AG20443 (cell line): Measurements from ENCODE around the gene SUMO3.
"Not testable (repeated sequence)": the region's sequence is repeated elsewhere in the genome, so short reads cannot be mapped to it uniquely, and the experiment has no call there.

Experiments
- DNase-seq: peaks from one replicate; pipeline ENCODE4 v3.0.0; 2012; ENCODE audit warnings: low spot score, mixed read lengths

The SUMO3 gene

DNA sequence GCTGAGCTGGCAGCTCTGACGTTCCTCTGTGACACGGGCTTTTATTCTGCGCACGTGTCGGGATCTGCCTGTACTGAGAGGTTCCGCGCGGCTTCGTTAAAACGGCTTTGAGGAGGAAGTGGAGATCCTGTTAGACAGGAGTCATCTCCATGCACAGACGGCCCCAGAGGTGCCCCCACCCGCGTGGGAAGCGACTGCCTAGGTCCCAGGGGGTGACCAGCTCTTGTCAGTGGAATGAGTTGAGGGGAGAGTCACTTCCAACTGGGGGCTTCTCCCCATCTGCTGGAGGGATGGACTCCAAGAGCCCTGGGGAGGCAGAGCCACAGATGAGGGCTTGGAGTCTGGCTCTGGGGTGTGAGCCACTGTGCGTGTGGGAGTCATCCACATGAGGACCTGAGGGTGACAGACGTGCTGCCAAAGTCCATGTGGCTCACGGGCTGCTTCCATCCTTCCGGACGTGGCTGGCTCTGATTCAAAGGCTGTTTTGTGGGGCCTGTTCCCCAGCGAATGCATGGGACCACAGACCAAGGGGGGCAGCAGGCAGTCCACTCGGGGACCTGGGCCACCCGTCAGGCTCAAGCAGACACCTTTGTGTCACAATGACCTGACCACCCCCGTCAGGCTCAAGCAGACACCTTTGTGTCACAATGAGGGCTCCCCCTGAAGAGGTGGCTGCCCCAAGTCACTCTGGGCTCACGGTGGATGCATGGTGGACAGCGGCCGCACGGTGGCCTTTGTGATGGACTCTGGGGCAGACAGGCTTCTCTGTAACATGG, 28.8 kb upstream of the SUMO3 start:
- peak; percentile 71 for DNase-seq

DNA sequence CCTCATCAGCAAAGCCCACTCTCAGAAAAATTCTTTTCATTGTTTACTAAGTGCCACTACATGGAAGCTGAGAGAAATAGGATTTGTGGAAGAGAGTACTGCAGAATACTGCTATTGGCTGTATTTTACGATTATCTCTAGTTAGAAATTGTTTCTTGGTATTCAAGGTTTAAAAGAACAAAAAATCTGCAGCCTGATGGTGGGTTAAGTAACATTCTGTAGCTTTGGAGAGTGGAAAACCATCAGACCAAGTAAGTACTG, 28.3 kb upstream of the SUMO3 start:
- no peak for DNase-seq

DNA sequence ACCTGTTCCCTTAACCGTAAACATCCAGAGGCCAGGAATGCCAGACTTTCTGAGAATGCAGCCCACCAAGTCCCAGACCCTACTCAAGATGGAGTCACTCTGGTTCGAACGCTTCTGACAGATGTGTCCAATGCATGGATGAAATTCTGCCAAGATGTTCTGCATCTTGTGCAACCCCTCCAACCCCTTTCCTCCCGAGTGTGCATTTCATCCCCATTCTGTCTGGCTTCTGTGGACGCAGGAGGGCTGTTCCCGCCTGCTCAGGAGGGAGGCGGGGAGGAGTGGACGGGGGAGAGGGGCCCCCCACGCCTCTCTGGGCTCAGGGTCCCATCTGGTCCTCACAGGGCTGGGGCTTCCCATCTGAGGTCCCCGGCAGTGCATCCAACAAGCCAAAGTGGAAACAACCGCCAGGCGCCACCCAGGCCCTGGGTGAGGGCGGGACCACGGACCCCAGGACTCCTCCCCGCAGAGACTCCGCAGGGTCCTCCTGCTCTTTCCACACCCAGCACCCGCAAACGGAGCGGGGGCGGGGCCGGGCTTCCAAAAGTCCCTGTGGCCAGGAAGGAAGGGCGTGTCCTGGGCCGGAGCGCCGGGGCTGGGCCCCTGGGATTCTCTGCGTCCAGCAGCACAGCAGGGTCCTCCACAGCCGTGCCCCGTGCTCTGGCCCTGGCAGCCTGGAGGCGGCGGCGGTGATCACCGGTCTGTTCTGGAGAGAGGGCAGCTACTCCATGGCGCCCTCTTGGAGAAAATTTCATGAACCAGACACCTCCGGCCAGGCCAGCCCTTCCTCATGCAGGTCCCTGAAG, 27.8 kb upstream of the SUMO3 start:
- DNase-seq: peak; percentile 80

DNA sequence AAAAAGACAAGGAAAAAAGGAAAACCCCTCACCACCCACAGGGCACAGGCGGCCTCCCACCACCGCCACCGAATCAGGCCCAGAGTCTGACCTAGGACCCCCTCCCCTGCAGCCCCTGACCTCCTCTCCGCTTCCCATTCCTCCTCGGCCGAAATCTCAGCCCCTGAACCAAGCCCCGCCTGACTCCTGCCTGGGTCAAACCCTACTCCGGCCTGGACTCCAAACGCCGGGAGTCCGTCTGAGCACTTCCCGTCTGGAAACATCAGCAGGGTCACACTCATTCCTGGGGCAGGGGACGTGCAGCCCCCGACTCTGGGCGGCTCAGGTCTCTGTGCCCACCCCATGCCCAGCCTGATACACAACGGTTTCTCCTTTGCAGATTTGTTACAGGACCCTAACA, 26.4 kb upstream of the SUMO3 start:
- no peak for DNase-seq

DNA sequence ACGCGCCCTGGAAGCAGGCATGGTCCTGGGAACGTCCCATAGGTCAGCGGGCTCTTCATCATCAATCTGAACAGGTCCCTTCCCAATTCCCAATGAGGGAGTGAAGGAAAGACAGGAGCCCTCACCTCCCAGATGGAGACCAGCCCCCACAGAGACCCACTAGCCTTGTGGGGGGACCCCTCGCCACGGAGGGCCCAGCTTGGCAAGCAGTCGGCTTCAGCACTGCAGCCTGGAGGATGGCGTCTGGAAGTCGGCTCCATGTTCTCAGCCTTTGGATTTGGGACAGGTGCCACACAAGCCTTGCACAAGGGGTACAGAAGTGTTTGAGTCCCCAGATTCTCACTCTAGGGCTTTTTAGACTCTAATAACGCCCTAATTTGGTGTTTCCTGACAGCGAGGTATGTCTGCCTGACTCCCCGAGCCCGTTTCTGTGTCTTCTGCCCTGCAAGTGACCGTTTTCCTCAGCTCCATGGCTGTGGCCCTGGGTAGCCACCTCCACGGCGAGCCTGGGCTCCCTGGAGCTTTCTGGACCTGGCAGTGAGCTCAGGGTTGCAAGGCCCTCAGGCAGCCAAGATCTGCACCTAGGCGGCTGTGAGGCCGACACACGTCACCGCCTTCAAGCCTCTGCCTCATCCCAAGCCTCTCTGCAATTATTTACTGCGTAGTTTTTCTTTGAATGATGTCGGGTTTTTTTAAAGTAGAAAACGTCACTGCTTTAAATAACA, 25.0 kb upstream of the SUMO3 start:
- no peak for DNase-seq

DNA sequence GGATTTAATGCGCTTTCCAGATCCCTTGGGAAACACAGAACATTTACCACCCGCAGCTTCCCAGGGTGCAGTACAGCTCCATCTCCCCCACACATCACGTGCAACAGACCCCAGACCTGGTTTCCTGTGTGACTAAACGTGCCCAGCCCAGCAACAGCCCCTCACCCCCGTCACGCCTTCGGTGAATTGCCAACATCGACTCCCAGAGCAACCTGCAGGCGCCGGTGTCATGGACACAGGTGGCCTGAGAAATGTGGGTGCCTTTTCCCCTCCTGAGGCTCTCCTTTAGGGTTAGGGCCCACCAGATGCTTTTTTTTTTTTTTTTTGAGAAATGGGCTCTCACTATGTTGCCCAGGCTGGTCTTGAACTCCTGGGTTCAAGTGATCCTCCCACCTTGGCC, 24.2 kb upstream of the SUMO3 start:
- DNase-seq: no peak

DNA sequence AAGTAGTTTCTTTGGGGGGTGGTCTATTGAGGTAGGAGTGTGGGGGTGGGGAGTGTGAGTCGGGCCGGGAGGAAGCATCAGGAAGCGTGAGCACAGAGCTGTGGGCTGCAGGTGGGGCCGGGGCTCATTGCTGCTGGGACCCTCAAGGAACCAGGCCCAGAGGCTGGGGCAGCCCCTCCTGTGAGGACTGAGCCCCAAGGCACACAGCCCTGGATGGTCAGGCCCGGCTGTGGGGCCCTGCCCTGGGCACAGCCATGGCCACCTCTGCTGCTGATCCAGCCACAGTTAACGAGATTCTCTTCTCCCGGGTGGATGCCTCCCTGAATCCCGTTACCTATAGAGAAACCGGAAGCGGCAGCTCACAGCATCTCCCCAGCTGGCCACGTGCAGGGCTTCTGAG, 22.9 kb upstream of the SUMO3 start:
- DNase-seq: no peak

DNA sequence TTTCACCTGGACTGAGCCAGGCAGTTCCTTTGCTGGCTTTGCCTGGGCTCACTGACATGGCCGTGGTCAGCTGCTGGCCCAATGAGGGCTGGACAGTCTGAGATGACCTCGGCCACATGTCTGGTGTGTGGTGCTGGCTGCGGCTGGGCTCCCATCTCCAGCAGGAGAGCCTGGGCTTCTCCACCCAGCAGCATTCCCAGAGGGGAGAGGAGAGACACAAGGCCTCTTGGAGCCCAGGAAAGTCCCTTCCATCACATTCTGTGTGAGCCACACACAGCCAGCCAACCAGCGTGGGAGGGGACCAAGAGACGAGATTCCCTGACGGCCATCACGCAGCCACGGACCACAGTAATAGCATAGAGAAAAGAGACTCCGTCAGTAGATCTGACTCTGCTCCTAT, 21.1 kb upstream of the SUMO3 start:
- DNase-seq: no peak

DNA sequence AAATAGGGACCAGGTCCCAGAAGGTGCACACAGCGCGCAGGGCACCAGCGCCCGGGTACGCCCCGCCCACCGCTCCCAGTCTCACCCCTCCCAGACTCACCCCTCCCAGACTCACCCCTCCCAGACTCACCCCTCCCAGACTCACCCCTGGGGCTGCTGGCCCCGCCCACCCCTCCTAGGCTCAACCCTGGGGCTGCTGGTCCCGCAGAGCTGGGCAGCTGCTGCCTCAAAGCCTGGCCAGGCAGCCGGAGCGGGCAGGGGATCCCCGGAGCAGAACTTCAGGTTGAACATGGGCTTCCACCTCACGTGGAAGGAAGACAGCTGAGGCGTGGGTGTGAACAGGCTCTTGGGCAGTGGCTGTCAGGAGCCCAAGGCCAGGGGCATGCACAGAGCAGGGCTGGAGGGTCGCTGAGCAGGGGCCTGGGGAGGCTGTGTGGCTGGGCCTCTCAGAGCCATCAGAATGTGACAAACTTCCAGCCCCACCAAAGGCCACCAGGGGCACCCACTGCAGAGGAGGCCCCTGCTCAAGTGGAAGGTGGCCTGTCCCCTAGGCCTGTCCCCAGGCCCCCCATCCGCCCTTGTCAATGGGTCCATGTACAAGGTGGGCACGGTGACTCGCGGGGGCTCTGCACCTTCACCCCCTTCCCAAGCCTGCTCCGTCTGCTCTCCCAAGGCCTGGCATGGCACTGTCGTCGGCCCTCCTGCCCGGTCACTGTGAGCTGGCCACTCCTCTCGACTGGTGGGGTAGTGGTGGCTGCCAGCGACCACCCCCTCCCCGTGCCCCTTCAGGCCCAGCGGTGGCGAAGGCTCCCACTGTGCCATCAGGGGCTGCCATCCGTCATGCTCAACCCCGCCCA, 20.4 kb upstream of the SUMO3 start:
- no peak for DNase-seq

DNA sequence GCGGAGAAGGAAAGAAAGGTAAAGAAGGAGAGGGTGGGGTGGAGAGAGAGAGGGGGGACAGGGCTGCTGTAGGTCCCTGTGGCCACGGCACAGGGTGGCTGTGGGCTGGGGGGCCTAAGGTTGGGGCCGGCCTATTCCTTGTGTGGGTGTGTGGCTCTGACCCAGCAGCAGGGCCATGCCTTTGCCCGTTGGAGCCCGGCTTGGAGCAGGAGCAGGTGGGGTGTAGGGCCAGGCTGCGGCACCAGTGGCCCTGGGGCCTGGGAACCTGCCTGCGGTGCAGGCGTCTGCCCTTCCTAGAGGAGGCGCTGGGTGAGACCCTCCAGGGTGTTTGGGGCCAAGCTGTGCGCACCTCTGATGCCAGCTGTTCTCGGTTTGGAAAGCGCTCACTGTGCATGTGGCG, 19.7 kb upstream of the SUMO3 start:
- no peak for DNase-seq

DNA sequence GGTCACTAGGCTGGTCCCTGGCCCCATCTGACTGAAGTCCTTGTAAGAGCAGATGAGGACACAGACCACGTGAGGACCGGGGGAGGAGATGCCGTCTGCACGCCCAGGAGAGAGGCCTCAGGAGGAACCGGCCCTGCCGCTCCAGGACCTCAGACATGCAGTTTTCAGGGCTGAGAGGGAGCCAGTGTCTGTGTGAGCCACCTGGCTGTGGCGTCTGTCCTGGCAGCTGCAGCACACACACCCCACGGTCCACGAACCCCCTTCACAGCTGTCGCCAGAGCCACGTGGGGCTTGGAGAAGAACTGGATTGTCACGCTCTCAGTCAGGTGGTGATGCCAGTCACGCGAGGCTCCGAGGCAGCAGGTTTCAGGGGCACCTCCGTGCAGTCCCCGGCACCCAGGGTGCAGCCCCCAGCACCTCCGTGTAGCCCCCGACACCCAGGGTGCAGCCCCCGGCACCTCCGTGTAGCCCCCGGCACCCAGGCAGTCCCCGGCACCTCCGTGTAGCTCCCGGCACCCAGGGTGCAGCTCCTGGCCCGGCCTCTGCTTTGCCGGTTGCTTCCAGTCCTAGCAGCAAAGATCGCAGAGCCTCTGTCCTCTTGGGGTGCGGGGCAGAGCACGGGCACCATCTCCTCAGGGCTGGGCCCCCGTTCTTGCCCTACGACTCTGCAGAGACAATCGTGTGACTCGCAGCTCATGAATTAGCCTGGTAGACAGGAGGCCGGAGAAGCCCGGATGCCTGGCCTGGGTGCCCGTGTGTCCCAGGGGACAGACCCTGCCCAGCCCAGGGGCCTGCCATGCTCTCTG, 19.0 kb upstream of the SUMO3 start:
- DNase-seq: peak; percentile 71

DNA sequence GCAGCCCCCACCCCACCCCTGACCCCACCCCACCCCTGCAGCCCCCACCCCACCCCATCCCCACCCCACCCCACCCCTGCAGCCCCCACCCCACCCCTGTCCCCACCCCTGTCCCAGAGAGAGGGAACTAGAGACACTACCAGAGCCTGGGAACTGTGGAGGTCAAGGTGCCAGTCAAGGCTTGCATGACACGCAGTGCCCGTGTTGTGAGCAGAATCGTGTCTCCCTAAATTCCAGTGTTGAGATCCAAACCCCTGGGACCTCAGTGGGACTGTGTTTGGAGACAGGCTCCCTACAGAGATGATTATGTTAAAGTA, 18.4 kb upstream of the SUMO3 start:
- no peak for DNase-seq

DNA sequence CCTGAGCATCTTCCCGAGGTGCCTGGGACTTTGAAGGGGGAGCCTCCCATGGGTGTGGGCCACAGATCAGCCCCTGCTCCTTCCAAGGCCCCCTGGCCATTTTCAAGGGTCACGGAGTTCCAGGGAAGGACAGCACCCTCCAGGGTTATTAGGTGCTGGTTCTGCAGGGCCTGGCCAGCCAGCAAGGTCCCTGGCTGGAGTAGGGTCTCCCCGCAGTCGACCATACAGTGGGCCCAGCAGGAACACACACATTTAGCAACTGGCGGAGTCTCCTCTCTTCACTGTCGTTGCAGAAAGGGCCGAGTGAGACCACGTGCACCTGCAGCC, 17.7 kb upstream of the SUMO3 start:
- DNase-seq: no peak

DNA sequence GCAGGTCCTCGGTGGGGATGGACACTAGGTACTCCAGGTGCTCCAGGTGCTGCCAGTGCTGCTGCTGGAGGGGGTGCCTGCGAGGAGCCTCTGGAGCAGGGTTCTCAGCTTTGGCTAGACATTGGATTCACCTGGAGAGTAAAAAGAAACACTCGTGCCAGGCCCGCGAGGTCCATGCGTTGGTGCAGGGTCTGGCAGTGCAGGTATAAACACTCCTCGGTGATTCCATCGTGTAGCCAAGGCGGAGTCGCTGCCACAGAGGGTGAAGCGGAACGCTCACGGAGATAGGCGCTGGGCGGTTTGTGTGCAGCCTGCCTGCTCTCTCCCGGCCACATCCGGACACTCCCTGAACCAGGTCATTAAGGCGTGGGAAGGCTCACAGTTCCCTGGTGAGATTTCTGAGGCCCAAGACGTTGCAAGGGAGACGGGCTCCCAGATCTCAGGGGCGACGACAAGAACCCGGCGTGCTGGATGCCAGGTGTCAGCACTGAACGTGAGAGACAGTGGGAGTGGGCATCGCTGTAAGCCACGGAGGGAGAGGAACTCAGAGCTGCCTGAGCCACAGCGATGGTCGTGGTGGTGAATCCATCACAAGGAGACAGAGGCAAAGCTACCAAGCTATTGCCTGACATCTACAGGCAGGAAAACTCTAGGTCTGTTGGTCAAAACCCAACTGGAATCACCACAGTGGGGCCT, 17.2 kb upstream of the SUMO3 start:
- DNase-seq: no peak

DNA sequence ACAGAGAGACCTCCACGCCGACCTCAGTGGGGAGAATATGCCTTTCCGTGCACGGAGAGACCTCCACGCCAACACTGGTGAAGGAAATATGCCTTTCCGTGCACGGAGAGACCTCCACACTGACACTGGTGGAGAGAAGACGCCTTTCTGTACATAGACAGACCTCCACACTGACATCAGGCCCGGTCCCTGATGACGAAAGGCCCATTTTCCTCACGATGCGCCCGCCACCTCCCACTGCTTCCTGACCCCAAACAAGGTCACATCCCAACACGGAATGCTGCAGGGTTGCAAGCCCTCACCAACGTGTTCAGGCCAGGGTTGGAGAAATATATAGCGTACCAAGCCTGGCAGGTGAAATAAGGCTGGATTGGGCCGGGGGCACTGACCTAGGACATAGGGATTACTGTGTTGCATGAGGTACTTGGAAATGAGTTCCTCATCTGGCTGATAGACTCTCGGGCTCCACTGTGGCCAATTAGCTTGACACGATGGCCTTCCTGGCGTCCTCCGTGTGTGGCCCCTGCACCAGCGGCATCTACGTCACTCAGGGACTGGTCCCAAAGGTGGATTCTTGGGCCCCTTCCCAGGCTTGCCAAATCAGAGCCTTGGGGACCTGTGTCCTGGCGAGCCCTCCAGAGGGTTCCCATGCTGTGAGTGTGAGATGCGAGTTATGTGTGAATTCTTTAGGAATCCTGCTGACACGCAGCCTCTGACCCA, 16.5 kb upstream of the SUMO3 start:
- no peak for DNase-seq

DNA sequence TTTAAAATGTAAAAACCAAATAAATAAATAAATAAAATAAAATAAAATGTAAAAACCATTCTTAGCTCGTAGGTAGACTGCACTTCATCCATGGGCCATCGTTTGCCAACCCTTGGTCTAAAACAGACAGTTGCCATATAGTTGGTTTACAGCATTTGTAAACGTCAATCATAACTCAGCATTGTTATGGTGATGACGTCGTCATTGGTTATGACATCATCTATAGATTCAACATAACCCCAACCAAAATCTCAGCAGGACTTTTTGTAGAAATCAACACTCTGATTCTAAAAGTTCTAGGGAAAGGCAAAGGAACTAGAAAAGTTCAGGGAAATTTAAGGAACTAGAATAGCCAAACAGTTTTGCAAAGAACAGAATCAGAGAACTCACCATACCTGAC, 15.8 kb upstream of the SUMO3 start:
- no peak for DNase-seq

DNA sequence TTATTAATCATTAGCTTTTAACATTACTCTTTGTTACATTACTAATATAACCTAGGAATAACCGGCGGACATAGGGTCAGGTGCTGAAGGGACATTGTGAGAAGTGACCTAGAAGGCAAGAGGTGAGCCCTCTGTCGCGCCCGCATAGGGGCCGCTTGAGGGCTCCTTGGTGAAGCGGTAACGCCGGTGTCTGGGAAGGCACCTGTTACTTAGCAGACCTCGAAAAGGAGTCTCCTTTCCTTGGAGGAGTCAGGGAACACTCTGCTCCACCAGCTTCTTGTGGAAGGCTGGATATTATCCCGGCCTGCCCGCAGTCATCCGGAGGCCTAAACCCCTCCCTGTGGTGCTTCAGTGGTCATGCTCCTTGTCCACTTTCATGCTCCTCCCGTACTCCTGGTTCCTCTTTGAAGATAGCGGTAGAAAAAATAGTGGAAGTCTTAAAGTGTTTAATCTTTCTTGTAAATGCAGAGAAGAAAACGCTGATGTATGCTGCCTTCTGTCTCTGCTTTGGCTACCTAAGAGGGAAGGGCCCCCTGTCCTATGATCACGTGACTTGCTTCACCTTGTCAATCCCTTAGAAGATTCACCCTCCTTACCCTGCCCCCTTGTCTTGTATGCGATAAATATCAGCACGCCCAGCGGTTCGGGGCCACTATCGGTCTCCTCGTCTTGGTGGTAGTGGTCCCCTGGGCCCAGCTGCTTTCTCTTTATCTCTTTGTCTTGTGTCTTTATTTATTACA, 14.8 kb upstream of the SUMO3 start:
- not testable (repeated sequence) for DNase-seq

DNA sequence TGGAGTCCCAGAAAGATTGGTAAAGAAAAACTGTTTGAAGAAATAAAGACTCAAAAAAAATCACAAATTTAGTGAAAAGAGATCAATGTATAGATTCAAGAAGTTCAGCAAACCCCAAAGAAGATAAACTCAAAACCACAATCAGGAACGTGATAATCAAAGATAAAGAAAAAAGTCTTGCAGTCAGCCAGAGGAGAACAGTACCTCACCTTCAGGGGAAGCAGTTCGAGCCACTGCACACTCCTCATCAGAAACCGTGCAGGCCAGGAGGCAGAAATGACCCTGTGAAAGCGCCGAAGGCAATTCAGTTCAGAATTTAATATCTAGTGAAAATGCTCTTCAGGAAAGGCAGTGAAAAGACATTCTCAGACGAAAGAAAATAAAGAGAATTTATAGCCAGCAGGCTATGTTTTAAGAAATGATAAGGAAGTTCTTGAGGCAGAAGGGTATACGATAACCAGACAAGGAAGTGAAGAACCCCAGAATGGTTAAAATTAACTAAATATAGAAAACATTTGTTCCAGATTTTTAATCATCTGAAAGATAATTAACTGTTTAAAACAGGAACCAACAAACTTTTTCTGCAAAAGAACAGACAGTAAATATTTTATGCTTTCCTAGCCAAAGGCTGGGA, 13.5 kb upstream of the SUMO3 start:
- no peak for DNase-seq

DNA sequence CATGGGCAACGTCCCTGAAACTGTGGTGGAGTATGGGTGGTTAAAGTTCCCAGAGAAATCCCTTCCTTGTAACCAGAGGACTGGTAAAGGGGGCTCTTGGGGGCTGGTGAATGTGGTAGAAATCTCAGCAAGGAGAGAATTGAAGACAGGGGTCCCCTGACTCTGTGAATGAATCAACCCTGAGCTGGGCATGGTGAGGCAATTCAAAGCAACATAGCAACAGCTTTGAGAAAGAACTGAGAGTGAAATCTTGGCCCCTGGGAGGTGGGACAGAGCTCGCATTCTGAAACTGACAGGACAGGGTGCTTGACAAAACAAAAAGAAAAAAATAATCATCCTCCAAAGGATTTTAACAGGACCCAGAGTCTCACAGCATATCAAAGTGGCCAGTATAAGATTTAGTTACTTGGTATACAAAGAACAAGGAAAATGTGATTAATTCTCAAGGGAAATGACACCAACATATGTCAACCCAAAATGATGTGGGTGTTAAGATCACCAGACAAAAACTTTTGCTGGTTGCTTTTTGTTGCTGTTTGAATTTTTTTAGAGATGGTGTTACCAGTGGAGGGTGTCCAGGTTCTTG, 11.7 kb upstream of the SUMO3 start:
- no peak for DNase-seq
